PC-3 (cell line): ENCODE results near the gene CEP170.

Experiments
- CTCF ChIP-seq: fragments of 300-600 bp; sonication (generic); conservative IDR thresholded peaks from 2 replicates; pipeline ENCODE4 v1.5.1; 2017; ENCODE audit warnings: antibody characterized with exemption, low read depth, mild to moderate bottlenecking, low read length
- EZH2 ChIP-seq: fragments of 300-600 bp; sonication (generic); IDR thresholded peaks from one replicate; pipeline ENCODE4 v1.6.1; 2017; ENCODE audit warnings: antibody characterized with exemption, mild to moderate bottlenecking, low read length; ENCODE audit not compliant: unreplicated experiment
- EZH2phosphoT487 ChIP-seq: fragments of 300-600 bp; sonication (generic); IDR thresholded peaks from 2 replicates; pipeline ENCODE4 v1.6.1; 2018; ENCODE audit warnings: mild to moderate bottlenecking, antibody characterized with exemption, low read length, borderline replicate concordance

DNA sequence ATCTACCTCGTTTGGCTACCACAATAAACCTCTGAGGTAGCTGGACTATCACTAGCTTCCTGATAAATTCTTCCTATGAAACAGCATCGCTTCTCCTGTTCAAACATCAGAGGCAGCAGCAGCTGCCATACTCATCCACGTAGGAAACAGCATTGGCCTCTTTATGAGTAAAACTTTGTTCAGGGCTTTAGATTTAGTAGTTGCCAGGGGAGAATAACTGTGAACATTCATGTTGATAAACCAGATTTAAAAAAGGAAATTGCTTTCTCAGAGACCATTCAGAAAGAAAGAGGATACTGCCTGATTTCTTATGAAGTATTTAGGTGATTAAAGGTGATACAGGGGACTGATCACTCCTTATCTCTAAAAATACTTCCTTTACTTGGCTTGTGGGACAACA is 7.2 kb downstream of the CEP170 start:
- TF ChIP-seq CTCF (no peak), EZH2phosphoT487 (no peak), EZH2 (no peak)
